HFF-Myc (cell line): ENCODE data around the gene CDH18.

ENCODE experiments used
- DNase-seq: peaks from one replicate; pipeline ENCODE4 v3.0.0-alpha.2; 2011; ENCODE audit warnings: low read depth; ENCODE audit errors: extremely low read depth
- H3K4me3 ChIP-seq: replicated peaks from 2 replicates; pipeline ENCODE4 v1.5.1; 2011; ENCODE audit warnings: low read depth, mild to moderate bottlenecking, control low read depth, low read length
- TF ChIP-seq, protein P1 (sequence below): IDR thresholded peaks from 2 replicates; pipeline ENCODE4 v1.5.1; 2012; ENCODE audit warnings: mild to moderate bottlenecking, low read depth, low read length, control low read depth; ENCODE audit errors: missing control alignments

CDH18 gene

DNA sequence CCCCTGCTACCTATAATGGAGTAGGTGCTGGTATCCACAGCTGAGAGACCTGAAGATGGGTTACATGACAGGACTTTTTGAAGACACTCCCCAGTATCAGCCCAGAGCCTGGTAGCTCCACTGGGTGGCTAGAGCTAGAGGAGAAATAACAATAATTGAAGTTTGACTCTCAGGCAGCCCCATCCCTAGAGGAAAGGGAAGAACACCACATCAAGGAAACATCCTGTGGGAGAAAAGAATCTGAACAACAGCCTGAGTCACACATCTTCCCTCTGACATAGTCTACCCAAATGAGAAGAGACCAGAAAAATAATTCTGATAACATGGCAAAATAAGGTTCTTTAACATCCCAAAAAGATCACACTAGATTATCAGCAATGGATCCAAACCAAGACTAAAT is 432.1 kb downstream of the CDH18 start:
- TF ChIP-seq, protein P1, sequence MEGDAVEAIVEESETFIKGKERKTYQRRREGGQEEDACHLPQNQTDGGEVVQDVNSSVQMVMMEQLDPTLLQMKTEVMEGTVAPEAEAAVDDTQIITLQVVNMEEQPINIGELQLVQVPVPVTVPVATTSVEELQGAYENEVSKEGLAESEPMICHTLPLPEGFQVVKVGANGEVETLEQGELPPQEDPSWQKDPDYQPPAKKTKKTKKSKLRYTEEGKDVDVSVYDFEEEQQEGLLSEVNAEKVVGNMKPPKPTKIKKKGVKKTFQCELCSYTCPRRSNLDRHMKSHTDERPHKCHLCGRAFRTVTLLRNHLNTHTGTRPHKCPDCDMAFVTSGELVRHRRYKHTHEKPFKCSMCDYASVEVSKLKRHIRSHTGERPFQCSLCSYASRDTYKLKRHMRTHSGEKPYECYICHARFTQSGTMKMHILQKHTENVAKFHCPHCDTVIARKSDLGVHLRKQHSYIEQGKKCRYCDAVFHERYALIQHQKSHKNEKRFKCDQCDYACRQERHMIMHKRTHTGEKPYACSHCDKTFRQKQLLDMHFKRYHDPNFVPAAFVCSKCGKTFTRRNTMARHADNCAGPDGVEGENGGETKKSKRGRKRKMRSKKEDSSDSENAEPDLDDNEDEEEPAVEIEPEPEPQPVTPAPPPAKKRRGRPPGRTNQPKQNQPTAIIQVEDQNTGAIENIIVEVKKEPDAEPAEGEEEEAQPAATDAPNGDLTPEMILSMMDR: no peak
- DNase-seq: no peak
- H3K4me3 ChIP-seq: no peak overlapping the region

DNA sequence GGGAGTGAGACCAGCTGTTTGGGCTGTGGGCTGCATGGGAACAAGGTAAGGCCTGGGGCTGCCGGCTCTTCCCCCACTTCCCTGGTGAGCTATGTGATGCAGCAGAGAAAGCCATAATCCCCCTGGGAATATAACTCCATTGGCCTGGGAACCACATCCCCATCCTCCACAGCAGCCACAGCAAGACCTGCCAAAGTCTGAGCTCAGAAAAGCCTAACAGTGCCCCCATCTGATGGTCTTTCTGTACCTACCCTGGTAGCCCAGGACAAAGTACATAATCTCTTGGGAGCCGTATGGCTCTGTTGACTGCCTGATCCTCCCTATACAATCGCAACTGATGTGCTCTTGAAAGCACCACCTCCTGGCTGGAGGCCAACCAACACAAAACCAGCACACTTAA is 432.6 kb downstream of the CDH18 start:
- TF ChIP-seq, protein P1: no peak
- DNase-seq: no peak

DNA sequence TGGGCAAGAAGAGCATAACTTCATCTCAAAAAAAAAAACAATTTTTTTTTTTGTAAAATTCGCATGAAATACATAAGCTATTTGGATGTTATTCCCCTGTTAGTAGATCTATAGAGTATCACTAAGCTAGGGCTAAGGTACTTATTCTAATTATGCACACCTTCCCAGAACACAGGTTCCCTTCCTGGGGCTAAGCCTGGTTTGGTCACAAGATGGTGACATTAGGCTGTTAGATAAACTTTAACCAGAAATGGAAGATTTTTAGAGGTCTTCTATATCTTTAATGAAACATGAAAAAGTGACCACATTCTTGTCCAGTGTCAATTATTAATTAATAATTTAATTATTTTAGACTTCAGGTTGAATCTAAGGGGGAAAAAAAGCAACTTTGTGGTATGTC is 433.5 kb downstream of the CDH18 start:
- no peak for DNase-seq
- H3K4me3 ChIP-seq: no peak overlapping the region
- TF ChIP-seq, protein P1: no peak

More for the DNA sequence above, 432.6 kb downstream of the CDH18 start:
- no peak overlapping the region for H3K4me3 ChIP-seq

DNA sequence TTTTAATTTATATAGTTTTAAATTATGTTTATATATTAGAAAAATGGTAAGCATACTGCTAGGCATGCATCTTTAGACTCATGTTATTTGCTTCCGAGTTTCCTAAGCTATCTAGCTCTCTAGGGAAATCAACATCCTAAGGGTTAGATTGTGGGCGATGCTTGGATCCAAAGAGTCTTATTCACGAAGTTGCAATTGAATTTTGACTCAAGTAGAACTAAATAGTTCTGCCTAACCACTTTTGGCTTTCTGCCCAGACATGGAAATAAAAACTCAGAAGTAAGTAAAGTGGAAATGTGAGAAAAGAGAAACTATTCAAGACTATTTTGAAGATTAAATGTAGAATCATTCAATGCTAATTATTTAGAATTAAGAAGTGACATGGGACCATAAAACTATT is 440.4 kb downstream of the CDH18 start:
- TF ChIP-seq, protein P1: no peak
- H3K4me3 ChIP-seq: no peak overlapping the region
- no peak for DNase-seq

DNA sequence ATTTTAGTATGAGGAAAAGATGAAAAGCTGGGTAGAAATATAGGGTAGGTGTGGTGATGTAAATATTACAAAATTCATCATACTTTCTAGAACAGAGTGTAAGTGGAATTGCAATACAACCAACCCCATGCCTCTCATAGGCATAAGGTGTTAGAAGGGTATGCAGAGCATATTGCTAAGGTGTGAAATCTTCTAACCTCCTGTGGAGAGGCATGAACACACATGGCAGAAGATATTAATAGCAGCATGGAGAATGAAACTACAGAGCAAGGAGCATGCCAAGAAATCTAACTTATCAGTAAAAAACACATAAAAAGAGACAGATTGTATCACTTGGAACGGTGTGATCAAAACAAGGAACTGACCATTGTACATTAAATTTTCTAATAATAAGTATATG is 441.5 kb downstream of the CDH18 start:
- TF ChIP-seq, protein P1: no peak
- no peak overlapping the region for H3K4me3 ChIP-seq
- DNase-seq: no peak

DNA sequence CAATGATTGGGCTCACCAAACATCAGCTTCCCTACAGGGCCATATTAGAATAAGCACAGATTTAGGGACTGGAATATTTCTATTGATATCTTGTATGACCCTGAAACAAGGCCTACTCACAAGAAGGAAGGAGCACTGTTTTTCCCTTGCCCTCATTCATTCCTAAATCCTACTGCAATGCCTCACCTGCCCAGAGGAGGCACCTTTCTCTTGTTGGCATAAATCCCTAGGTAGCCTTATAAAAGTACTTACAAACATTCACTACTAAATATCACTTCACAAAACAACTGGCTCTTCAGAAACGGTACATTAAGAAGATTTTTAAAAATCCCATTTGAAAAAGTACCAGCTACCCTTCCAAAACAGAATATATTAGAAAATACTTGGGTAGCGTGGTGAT is 449.4 kb downstream of the CDH18 start:
- no peak overlapping the region for H3K4me3 ChIP-seq
- TF ChIP-seq, protein P1: no peak
- DNase-seq: no peak

DNA sequence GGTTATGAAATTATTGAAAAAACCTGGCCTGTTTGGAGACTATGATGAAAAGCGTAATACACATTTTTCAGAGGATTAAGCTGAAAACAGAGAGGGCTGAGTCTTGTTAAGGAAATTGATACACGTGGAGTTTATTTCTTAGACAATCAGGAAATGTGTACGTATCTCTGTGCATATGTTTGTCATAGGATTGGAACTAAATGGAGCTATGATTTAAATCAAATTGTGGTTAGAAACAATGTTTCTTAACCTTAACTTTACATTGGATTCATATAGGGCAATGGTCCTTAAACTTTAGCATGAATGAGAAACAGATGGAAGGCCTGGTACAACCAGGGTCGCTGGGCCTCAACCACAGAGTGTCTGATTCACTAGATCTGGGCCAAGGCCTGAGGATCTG is 451.6 kb downstream of the CDH18 start:
- no peak for DNase-seq
- H3K4me3 ChIP-seq: no peak overlapping the region
- TF ChIP-seq, protein P1: no peak
